IMR-90 (cell line): Measurements from ENCODE around the gene DOLPP1. TPM values are rescaled to one million over a fixed set of nuclear protein-coding genes. Genes with fewer than 3 reads are reported as not detected.

Source experiments
- ATAC-seq: fragments of 200-7000 bp; cut with Tn5 transposase; 2 replicates; pipeline ENCODE4 v1.9.1; 2020; ENCODE audit warnings: low read depth, mild to moderate bottlenecking, moderate library complexity
- BruUV-seq: library from RNA; stranded (reverse); fragments of 400-500 nt; replicated peaks from 2 replicates; lab custom pipeline; 2021; lab: Mats Ljungman, UMichigan
- CTCF ChIA-PET: fragments of 300-600 bp; formaldehyde crosslinking; extraction: SDS; loops from one replicate; lab custom pipeline; 2021; ENCODE audit warnings: antibody characterized with exemption; lab: Yijun Ruan, JAX
- POLR2A ChIA-PET: fragments of 300-600 bp; sonication (Branson Sonifier 250); formaldehyde crosslinking; loops from one replicate; lab custom pipeline; 2022; ENCODE audit warnings: antibody characterized with exemption; ENCODE audit not compliant: unreplicated experiment; lab: Charles Lee
- DNase-seq: peaks from one replicate; pipeline ENCODE4 v3.0.0; 2013
- H2AFZ ChIP-seq: replicated peaks from 2 replicates; pipeline ENCODE3; 2013; ENCODE audit warnings: low read length, mild to moderate bottlenecking; ENCODE audit not compliant: poor library complexity
- H2AK5ac ChIP-seq: 2 replicates; pipeline ENCODE4 v1.6.1; 2013; ENCODE audit warnings: low read depth, low read length, inconsistent platforms
- H2AK9ac ChIP-seq: replicated peaks from 2 replicates; pipeline ENCODE3; 2013; ENCODE audit warnings: mild to moderate bottlenecking, low read depth, low read length, moderate library complexity; ENCODE audit not compliant: poor library complexity
- H2BK120ac ChIP-seq: 2 replicates; pipeline ENCODE4 v1.6.1; 2013; ENCODE audit warnings: low read depth, low read length, inconsistent platforms
- H2BK15ac ChIP-seq: 3 replicates; pipeline ENCODE4 v1.6.1; 2013; ENCODE audit warnings: low read depth, low read length, inconsistent platforms
- H2BK20ac ChIP-seq: 2 replicates; pipeline ENCODE4 v1.6.1; 2013; ENCODE audit warnings: low read depth, mild to moderate bottlenecking, inconsistent platforms, low read length, moderate library complexity
- H2BK5ac ChIP-seq: 2 replicates; pipeline ENCODE4 v1.6.1; 2013; ENCODE audit warnings: mild to moderate bottlenecking, low read depth, low read length, inconsistent platforms; ENCODE audit not compliant: poor library complexity, severe bottlenecking
- H3K14ac ChIP-seq: replicated peaks from 2 replicates; pipeline ENCODE4 v1.6.1; 2013; ENCODE audit warnings: low read depth, low read length, inconsistent platforms
- H3K18ac ChIP-seq: 2 replicates; pipeline ENCODE4 v1.6.1; 2013; ENCODE audit warnings: low read depth, low read length, control low read depth
- H3K23ac ChIP-seq: 2 replicates; pipeline ENCODE4 v1.6.1; 2013; ENCODE audit warnings: low read depth, low read length, inconsistent platforms
- H3K27ac ChIP-seq: 2 replicates; pipeline ENCODE4 v1.5.1; 2013; ENCODE audit warnings: mild to moderate bottlenecking, control low read depth, low read length; ENCODE audit not compliant: insufficient read depth
- H3K27me3 ChIP-seq: 2 replicates; pipeline ENCODE4 v1.6.1; 2013; ENCODE audit warnings: low read length; ENCODE audit not compliant: control insufficient read depth, insufficient read depth
- H3K36me3 ChIP-seq: 2 replicates; pipeline ENCODE4 v1.6.1; 2013; ENCODE audit warnings: low read length, mixed read lengths; ENCODE audit not compliant: control insufficient read depth, insufficient read depth
- H3K4ac ChIP-seq: 2 replicates; pipeline ENCODE4 v1.6.1; 2013; ENCODE audit warnings: low read depth, low read length, inconsistent platforms
- H3K4me1 ChIP-seq: 2 replicates; pipeline ENCODE4 v1.6.1; 2013; ENCODE audit warnings: low read length, mixed read lengths; ENCODE audit not compliant: control insufficient read depth, insufficient read depth
- H3K4me2 ChIP-seq: 2 replicates; pipeline ENCODE4 v1.6.1; 2013; ENCODE audit warnings: low read depth, mild to moderate bottlenecking, control low read depth, low read length, moderate library complexity
- H3K4me3 ChIP-seq: 2 replicates; pipeline ENCODE4 v1.5.1; 2013; ENCODE audit warnings: low read depth, mild to moderate bottlenecking, control low read depth, low read length, moderate library complexity; ENCODE audit not compliant: insufficient read depth
- H3K56ac ChIP-seq: 2 replicates; pipeline ENCODE4 v1.6.1; 2013; ENCODE audit warnings: low read length, inconsistent platforms; ENCODE audit not compliant: insufficient read depth; ENCODE audit errors: extremely low read depth
- H3K79me1 ChIP-seq, 2 experiments: 2 replicates each; pipeline ENCODE4 v1.6.1; 2013; ENCODE audit warnings: low read length in 2 of 2, inconsistent platforms in 1 of 2, low read depth in 1 of 2
- H3K9ac ChIP-seq: 2 replicates; pipeline ENCODE4 v1.6.1; 2013; ENCODE audit warnings: low read depth, low read length, control low read depth
- H3K9me1 ChIP-seq: 2 replicates; pipeline ENCODE4 v1.6.1; 2013; ENCODE audit warnings: low read length, inconsistent platforms; ENCODE audit not compliant: insufficient read depth
- H3K9me3 ChIP-seq: 2 replicates; pipeline ENCODE4 v1.6.1; 2013; ENCODE audit warnings: low read length; ENCODE audit not compliant: control insufficient read depth, insufficient read depth
- H4K20me1 ChIP-seq: 2 replicates; pipeline ENCODE4 v1.6.1; 2013; ENCODE audit warnings: low read length, inconsistent platforms; ENCODE audit not compliant: insufficient read depth
- H4K5ac ChIP-seq: 2 replicates; pipeline ENCODE4 v1.6.1; 2013; ENCODE audit warnings: mild to moderate bottlenecking, low read depth, low read length, control low read depth
- H4K8ac ChIP-seq, 2 experiments: 2 replicates each; pipeline ENCODE4 v1.6.1; 2013; ENCODE audit warnings: low read depth in 2 of 2, low read length in 2 of 2, control low read depth in 1 of 2, inconsistent platforms in 1 of 2
- H4K91ac ChIP-seq: 2 replicates; pipeline ENCODE4 v1.6.1; 2013; ENCODE audit warnings: low read depth, low read length, inconsistent platforms; ENCODE audit not compliant: insufficient read depth
- BHLHE40 ChIP-seq: fragments of 150-350 bp; IDR thresholded peaks from 2 replicates; pipeline ENCODE4 v1.6.1; 2016; ENCODE audit warnings: mild to moderate bottlenecking, low read depth, low read length
- CEBPB ChIP-seq: IDR thresholded peaks from 2 replicates; pipeline ENCODE4 v1.6.1; 2012; ENCODE audit warnings: low read depth, low read length, improper control_type of control experiment
- CHD1 ChIP-seq: IDR thresholded peaks from 2 replicates; pipeline ENCODE4 v1.6.1; 2012; ENCODE audit warnings: low read depth, low read length, improper control_type of control experiment
- ELK1 ChIP-seq: fragments of 150-350 bp; IDR thresholded peaks from 2 replicates; pipeline ENCODE4 v1.6.1; 2016; ENCODE audit warnings: low read depth, mild to moderate bottlenecking, low read length, moderate library complexity, borderline replicate concordance
- FOS ChIP-seq: fragments of 150-350 bp; IDR thresholded peaks from 2 replicates; pipeline ENCODE4 v1.6.1; 2016; ENCODE audit warnings: low read depth, low read length
- MAFK ChIP-seq: IDR thresholded peaks from 2 replicates; pipeline ENCODE4 v1.6.1; 2012; ENCODE audit warnings: low read depth, low read length, improper control_type of control experiment
- MAZ ChIP-seq: IDR thresholded peaks from 2 replicates; pipeline ENCODE4 v1.6.1; 2012; ENCODE audit warnings: low read depth, mild to moderate bottlenecking, low read length, improper control_type of control experiment, moderate library complexity, borderline replicate concordance
- MXI1 ChIP-seq: IDR thresholded peaks from 2 replicates; pipeline ENCODE4 v1.6.1; 2012; ENCODE audit warnings: low read depth, mild to moderate bottlenecking, low read length, moderate library complexity, borderline replicate concordance
- POLR2A ChIP-seq: IDR thresholded peaks from 2 replicates; pipeline ENCODE4 v1.6.1; 2012; ENCODE audit warnings: mild to moderate bottlenecking, low read depth, low read length
- RFX5 ChIP-seq: IDR thresholded peaks from 2 replicates; pipeline ENCODE4 v1.8.0; 2012; ENCODE audit warnings: low read depth, mild to moderate bottlenecking, low read length, moderate library complexity
- SMC3 ChIP-seq: fragments of 150-350 bp; IDR thresholded peaks from 2 replicates; pipeline ENCODE4 v1.6.1; 2016; ENCODE audit warnings: low read depth, mild to moderate bottlenecking, antibody characterized with exemption, low read length, moderate library complexity
- USF2 ChIP-seq: fragments of 150-350 bp; IDR thresholded peaks from 2 replicates; pipeline ENCODE4 v1.6.1; 2017; ENCODE audit warnings: mild to moderate bottlenecking, antibody characterized with exemption, low read length, low read depth
- WGBS, 2 experiments: methylation state at CpG; one replicate each; pipeline versions ENCODE4 v1.1.5 to v1.1.7; 2013; ENCODE audit warnings: missing lambda C conversion rate in 2 of 2; ENCODE audit not compliant: insufficient read length in 1 of 2; ENCODE audit errors: extremely low coverage in 2 of 2; 5-methylcytosine and 5-hydroxymethylcytosine counted together
- dilution Hi-C: fragments of 300-500 bp; cut with HindIII; formaldehyde crosslinking; loops from one replicate; pipeline ENCODE4 v1.14.3; 2018; ENCODE audit warnings: low sequenced_read_pairs; ENCODE audit not compliant: unreplicated experiment
- in situ Hi-C: fragments of 300-500 bp; cut with MboI; formaldehyde crosslinking; loops from 3 replicates; pipeline ENCODE4 v1.14.3; 2019; ENCODE audit warnings: low sequenced_read_pairs, inconsistent platforms, mixed read lengths
- intact Hi-C: fragments of 100-400 bp; cut with micrococcal nuclease; formaldehyde crosslinking; loops from 2 replicates; pipeline ENCODE4 v1.10.0; 2022
- polyA plus RNA-seq, 3 experiments: library from polyadenylated mRNA; depleted of rRNA; stranded (reverse); fragments of >200 nt; gene quantifications; 2 replicates each; pipeline ENCODE4 v1.2.3, GENCODE V29; 2012; ENCODE audit warnings: low replicate concordance in 1 of 3
- total RNA-seq: library from RNA; depleted of rRNA; stranded (reverse); fragments of >200 nt; gene quantifications from 2 replicates; pipeline ENCODE4 v1.2.3, GENCODE V29; 2012
- TF ChIP-seq, protein P1 (sequence below): conservative IDR thresholded peaks from 2 replicates; pipeline ENCODE4 v1.5.1; 2012; ENCODE audit warnings: mild to moderate bottlenecking, low read depth, low read length, improper control_type of control experiment

The DOLPP1 gene
- total and polyA plus RNA-seq, 2 of the 4 experiments (the other 2 are of a cell fraction), result 7.0 to 16.5 TPM

DNA sequence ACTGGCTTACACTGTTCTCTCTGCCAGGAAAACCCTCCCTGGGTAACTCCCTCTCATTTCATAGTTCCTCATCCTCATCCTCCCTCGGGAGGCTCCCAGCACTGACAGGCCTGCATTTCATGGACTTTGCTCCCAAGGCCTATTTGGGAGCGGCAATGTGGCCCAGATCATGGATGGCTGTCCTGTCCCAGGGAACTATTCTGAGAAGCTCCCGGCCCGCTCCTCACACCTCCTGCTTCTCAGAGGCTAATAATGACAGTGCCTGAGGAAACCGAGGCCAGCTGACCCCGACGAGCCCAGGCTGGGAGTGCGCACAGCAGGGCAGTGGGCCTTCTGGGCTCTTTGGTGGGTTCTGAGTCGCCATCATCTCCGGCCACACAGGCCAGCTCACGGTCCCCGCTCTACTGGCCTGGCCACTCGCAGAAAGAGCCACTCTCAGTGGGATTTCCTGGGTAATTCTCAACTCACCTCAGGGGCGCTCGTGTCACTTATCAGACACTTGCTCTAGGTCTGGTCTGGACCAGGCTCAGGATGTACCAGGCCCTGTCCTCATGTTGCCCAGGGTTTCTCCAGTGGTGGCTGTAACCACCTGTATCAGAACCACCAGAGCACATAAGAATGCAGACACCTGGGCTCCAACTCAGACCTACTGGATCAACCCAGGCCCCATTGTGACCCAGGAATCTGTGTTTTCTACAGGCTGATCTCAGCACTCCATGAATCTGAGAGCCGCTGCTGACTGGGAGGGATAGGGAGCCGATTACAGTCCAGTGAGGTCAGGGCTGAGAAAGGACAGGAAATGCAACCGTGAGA is 2.0 kb upstream of the DOLPP1 start:
- H3K27ac ChIP-seq, result no peak overlapping the region
- no peak overlapping the region for H2BK5ac ChIP-seq
- no peak overlapping the region for H2AK5ac ChIP-seq
- H3K4me2 ChIP-seq, result no peak overlapping the region
- no peak overlapping the region for H2BK20ac ChIP-seq
- H3K36me3 ChIP-seq, result no peaks in the 10 kb centered on the region
- no peak overlapping the region for H2AK9ac ChIP-seq
- DNase-seq (no peak), ATAC-seq (no peak)
- H3K27me3 ChIP-seq, result no peaks in the 10 kb centered on the region
- no peak overlapping the region for H4K5ac ChIP-seq
- no peak overlapping the region for H3K18ac ChIP-seq
- no TSS peak for BruUV-seq
- in situ Hi-C loops, result no loop called here
- no peak overlapping the region for H3K4ac ChIP-seq
- peaks cover 7% of the 10 kb centered on the region; the same call in 1 of the 2 replicates for H3K4me1 ChIP-seq
- CTCF ChIA-PET, result no interaction called here
- POLR2A ChIA-PET, result no interaction called here
- H3K4me3 ChIP-seq, result no peak overlapping the region
- no peak overlapping the region for H2BK120ac ChIP-seq
- peaks cover 23 to 35% of the 10 kb centered on the region in 2 experiments for H3K79me1 ChIP-seq
- H2AFZ ChIP-seq, result no peak overlapping the region
- no peak overlapping the region for H4K8ac ChIP-seq
- dilution Hi-C loops, result no loop called here
- H3K9me3 ChIP-seq, result no peaks in the 10 kb centered on the region
- intact Hi-C loops, result no loop called here
- no peak overlapping the region for H3K9ac ChIP-seq
- WGBS, 2 experiments, result 86% methylated on average over 13 of the region's 18 CpGs; no CpG with 5 or more reads in 1 of the 2 experiments
- no peak overlapping the region for H4K91ac ChIP-seq
- no peak overlapping the region for H3K23ac ChIP-seq
- H2BK15ac ChIP-seq, result no peak overlapping the region
- H3K14ac ChIP-seq, result no peak overlapping the region
- TF ChIP-seq MAFK (no peak), BHLHE40 (no peak), MXI1 (no peak), POLR2A (no peak), CEBPB (no peak), FOS (no peak), RFX5 (no peak), MAZ (no peak), USF2 (no peak), SMC3 (no peak), ELK1 (no peak), CHD1 (no peak)
- TF ChIP-seq, protein P1, sequence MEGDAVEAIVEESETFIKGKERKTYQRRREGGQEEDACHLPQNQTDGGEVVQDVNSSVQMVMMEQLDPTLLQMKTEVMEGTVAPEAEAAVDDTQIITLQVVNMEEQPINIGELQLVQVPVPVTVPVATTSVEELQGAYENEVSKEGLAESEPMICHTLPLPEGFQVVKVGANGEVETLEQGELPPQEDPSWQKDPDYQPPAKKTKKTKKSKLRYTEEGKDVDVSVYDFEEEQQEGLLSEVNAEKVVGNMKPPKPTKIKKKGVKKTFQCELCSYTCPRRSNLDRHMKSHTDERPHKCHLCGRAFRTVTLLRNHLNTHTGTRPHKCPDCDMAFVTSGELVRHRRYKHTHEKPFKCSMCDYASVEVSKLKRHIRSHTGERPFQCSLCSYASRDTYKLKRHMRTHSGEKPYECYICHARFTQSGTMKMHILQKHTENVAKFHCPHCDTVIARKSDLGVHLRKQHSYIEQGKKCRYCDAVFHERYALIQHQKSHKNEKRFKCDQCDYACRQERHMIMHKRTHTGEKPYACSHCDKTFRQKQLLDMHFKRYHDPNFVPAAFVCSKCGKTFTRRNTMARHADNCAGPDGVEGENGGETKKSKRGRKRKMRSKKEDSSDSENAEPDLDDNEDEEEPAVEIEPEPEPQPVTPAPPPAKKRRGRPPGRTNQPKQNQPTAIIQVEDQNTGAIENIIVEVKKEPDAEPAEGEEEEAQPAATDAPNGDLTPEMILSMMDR, result no peak
- H4K20me1 ChIP-seq, result no peaks in the 10 kb centered on the region
- no peak overlapping the region for H3K56ac ChIP-seq
- peaks cover 6% of the 10 kb centered on the region; the same call in 1 of the 2 replicates for H3K9me1 ChIP-seq
